Stimulated activated naive CD8-positive, alpha-beta T cell treated with anti-CD3 and anti-CD28 coated beads, Interleukin-15, Interleukin-2, amounts not matched to agents 100 U/mL and 50 U/mL, for 24 hours (primary cell): Measurements from ENCODE around the gene TOMM70.
A peak's percentile ranks its signal among the peaks of the same experiment; 100 is the strongest.
"Not testable (repeated sequence)": the region's sequence is repeated elsewhere in the genome, so short reads cannot be mapped to it uniquely, and the experiment has no call there.

Experiments
- ATAC-seq: fragments of 150-1000 bp; cut with Tn5 transposase; one replicate; pipeline ENCODE4 v1.10.0; 2021
- DNase-seq: peaks from one replicate; pipeline ENCODE4 v3.0.0; 2021

TOMM70 gene

DNA sequence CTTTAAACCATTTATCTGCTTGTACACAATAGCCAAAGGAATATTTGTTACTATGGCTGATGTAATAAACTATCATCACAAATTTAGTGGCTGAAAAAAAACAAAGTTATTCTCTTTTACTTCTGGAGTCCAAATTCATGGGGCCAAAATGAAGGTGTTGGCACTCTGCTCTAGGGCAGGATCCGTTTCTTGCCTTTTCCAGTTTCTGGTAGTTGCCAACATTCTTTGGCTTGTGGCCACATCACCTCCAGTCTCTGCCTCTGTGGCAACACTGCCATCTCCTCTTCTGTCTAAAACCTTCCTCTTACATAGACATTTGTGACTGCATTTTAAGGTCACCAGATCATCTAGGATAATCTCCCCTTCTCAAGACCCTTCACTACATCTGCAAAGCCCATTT lies 39.0 kb downstream of the TOMM70 start:
- ATAC-seq: no peak
- no peak for DNase-seq

DNA sequence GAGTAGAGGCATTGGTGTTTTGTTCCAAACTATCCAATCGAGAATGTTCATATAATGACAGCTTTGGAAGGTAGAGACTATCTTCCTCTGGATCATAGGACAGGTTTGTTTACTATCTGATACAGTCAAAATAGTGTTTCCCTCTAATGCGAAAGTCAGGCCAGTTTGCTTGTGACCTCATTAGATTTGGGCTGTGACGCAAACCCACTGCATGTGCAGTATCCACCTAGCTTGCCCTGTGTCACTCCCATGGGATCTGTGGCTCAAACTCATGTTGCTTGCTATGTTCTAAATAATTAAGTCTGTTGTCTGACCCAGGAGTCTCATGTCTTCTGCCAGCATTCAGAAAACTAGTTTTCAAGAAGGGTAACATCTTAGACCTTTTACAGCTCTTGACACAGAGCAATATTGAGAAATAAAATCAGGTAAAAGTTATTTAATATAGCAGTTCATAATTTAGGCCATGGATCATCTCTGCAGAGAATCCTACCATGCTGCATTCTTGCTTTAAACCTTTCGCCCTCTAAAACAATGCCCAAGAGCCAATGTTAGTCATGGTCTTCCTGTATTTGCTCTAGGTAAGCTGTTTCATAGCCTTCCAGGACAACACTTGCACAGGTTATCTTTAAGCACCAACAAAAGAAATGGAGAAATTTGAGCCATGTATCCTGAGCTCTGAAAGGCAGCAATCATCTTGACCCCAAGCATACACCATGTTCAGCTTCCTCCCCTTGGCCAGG lies 40.0 kb downstream of the TOMM70 start:
- ATAC-seq (no peak), DNase-seq (no peak)

DNA sequence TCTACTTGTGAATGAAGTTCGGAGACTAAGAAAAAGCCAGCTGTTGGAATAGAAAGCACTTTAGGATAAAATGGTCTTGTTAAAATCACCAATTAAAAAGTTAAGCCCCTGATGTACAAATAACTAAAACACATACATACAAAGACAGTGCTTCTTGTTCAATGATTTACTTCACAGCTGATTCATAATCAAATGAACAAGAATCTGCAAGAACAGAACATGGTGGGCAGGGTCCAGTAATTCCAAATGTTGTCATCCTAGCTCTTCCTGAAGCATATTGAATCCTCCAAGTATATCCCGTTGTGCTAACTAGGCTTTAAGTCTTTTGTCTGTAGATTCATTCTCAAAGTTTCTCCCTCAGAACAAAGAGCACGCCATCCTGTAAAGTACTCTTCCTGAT lies 41.9 kb downstream of the TOMM70 start:
- DNase-seq: no peak
- ATAC-seq: no peak

DNA sequence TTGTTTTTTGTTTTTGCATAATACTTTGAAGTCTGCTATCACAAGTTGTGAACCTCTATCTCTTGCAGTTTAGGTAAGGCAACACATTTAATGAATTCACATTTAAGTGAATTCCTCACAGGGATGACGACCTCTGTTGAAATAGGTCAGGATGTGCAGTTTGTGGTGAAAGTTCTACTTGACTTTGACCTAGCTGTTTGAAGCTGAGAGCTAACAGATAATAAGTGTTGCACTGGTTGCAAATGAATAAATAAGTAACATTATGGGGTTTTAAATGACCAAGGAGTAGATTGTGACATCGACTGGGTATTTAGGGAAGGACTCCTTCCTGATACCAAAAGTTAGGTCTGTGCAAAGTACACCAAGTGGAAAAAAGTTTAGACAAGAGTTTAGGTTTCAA lies 42.5 kb downstream of the TOMM70 start:
- DNase-seq (no peak), ATAC-seq (no peak)

DNA sequence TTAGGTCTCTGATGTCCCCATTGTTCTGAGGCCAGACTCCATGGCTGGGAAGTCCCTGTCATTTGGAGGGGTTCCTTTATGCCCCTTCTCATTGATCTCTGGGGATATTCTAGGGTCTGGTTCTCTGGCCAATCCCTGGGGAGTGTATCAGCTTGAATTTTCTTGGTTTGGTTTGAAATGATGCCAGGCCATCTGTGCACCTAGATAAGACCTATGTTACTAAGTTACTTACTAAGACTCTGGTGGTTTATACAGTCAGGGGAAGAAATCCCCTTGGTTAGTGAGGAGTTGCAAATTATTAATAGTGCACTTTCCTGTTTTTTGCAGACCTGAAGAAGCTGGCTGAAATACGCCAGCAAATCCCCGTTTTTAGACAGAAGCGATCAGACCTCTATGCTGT lies 46.0 kb downstream of the TOMM70 start:
- DNase-seq (no peak), ATAC-seq (no peak)

DNA sequence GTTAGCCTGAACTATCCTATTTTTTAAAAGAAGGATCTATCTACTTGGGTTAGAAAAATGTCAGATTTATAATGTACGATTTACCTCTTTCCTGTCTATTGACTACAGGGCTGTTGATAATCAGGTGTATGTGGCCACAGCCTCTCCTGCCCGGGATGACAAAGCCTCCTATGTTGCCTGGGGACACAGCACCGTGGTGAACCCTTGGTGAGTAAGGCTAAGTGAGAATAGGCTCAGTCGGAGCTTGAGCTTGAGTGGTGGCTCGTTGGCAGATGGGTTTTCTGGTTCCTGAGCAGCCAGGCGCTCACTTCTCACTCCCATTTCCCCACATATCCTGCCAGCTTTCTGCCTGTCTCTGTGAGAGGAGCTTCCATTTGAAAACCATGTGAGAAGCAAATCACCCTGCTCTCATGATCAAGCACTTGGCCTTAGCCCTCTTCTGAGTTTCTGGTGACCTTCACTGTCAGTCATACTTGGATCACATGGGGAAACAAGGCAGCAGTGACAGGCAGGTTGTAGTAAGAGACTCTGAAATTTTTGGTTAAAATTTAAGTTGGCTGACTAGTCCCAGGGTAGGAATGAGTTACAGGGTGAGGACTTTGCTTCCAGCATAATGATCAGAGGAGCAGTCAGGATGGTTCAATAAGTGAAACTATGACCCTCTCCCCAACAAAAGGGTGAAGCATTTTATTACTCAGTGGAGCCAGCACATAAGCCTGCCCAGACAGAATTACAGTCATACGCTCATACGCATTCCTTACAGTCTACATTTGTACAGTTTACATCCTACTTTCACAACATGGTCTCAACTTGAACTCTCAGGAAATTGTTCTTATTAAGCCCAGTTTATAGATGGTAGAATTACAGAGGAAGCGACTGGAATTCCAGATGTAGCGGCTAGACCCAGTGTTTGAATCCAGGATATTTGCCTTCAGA lies 48.3 kb downstream of the TOMM70 start:
- peak; percentile 23 for ATAC-seq
- DNase-seq: no peak

DNA sequence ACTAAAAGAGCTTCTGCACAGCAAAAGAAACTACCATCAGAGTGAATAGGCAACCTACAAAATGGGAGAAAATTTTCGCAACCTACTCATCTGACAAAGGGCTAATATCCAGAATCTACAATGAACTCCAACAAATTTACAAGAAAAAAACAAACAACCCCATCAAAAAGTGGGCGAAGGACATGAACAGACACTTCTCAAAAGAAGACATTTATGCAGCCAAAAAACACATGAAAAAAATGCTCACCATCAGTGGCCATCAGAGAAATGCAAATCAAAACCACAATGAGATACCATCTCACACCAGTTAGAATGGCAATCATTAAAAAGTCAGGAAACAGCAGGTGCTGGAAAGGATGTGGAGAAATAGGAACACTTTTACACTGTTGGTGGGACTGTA lies 49.1 kb downstream of the TOMM70 start:
- not testable (repeated sequence) for ATAC-seq

DNA sequence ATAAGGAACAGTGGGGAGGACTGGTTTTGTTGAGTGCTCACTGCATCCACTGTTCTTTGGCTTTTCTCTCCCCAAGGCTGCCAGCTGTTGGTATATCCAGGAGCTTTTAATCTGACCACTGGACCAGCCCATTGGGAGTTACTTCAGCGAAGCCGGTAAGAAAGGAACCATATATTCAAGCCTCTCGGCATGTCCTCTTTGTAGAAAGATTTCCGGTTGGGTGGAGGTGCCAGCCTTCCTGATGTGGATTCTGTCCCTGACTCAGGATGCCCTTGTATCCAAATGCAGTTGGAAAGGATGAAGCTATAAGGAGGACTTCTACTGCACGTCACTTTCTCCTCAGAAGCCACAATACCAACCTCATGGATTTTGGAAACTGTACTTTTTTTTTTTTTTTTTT lies 52.2 kb downstream of the TOMM70 start:
- no peak for ATAC-seq
- no peak for DNase-seq

More for the DNA sequence above, 49.1 kb downstream of the TOMM70 start:
- DNase-seq: not testable (repeated sequence)

DNA sequence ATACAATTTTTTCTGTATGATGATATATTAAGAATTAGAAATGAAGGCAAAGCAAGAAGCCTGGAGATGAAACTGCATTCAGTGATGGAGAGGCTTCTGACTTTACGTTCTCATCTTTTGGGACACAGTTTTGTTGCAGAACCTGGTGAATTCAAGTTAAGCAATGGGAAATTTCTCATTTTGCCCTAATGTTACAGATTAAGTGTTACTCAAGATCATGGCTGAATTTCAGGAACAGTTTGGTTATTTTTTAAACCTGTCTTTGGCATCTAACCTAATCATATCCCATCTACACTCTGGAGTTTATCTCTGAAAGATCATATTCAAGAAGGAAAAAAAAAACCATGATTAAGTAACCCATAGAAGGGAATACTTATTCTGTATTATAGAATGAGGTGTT lies 60.4 kb downstream of the TOMM70 start:
- ATAC-seq (no peak), DNase-seq (no peak)

DNA sequence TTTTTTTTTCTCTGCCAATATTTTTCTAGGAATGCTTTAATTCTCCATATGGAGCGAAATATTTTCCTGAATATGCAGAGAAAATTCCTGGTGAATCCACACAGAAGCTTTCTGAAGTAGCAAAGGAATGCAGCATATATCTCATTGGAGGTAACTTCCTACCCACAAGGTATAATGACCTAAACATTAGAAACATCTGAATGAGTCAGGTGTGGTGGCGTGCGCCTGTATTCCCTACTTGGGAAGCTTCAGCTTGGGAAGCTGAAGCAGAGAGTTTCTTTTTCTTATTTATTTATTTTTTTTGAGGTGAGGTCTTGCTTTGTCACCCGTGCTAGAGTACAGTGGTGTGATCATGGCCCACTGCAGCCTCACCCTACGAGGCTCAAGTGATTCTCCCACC lies 61.1 kb downstream of the TOMM70 start:
- DNase-seq (no peak), ATAC-seq (no peak)

DNA sequence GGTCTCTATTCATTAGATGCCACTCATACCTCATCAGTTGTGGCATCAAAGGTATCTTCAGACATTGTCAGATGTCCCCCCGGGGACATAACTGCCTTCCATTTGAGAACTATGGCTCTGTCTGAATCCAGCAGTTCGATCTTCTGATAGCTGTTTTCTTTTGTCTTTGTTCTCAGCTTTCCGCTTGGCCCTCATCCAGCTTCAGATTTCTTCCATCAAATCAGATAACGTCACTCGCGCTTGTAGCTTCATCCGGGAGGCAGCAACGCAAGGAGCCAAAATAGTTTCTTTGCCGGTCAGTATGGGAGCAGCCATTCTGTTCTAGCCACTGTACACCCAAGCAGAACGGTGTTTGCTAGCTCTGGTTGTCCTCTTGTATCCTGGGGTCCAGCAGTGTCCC lies 62.0 kb downstream of the TOMM70 start:
- DNase-seq (no peak), ATAC-seq (no peak)

DNA sequence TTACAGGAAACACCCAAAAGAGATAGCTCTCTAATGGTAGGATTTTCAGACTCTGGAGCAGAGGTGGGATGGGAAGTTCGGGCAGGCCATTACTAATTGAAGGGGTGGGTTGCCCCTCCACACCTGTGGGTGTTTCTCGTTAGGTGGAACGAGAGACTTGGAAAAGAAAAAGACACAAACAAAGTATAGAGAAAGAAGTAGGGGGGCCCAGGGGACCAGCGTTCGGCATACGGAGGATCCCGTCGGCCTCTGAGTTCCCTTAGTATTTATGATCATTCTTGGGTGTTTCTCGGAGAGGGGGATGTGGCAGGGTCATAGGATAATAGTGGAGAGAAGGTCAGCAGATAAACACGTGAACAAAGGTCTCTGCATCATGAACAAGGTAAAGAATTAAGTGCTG lies 64.7 kb downstream of the TOMM70 start:
- not testable (repeated sequence) for DNase-seq, ATAC-seq

DNA sequence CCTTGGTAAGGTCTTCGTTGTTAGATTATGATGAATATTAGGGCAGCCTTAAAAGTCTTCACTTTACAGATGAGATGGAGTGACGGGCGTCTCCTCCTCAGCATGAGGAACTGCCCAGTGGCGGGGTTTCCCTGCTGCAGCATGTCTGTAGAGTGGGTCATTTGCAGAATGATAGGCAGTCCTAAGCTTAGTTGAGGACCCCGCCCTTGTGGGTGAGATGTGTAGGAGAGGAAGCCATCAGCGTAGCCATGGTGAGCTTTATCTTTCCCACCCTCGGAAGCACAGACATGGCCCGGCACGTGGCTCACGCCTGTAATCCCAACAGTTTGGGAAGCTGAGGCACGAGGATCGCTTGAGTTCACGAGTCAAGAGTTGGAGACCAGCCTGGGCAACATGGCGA lies 65.5 kb downstream of the TOMM70 start:
- ATAC-seq (no peak), DNase-seq (peak; percentile 40)

DNA sequence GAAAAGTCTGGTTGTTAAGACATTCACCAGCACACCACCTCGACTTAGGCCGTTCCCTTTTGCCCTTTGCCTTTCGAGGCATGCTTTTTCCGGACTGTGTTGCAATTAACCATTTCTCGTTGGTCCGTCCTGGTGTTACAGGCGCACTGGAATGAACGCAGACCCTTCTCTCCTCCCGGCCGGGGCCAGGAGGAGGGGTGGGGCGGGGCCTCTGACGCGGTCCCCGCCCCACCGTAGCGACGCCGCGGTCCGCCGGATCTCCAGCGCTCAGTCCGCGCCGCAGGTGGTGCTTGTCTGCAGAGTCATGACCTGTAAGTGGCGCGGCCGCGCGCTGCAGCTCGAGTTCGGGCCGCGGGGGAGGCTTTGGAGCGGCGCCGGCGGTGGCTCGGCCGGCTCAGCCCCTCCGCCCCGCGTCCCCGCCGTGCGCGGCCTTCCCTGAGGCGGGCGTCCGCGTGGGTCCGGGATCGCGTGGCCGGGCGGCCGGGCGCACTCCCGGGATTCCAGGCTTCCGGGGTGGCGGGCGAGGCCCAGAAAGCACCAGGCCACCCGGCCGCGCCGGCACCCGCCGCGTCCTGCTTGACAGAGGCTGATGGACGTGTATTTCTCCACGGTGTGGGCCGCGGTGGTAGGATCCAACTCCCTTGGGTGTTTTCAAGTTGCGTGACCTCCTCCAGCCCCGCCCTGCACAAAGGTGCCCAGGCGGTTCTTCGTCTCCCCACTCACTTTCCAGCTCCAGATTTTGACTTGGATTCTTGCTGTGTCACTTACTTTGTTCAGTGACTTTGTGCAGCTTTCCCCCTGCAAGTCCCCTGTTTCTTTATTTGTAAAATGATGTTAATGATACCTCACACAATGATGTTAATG lies 66.2 kb downstream of the TOMM70 start, which contains the start of gene NIT2:
NIT2 (plus strand) TSS at position 270 of the 864 bp plus-strand sequence; CDS start at position 305, 35 bp downstream.
- peak; percentile 98 for ATAC-seq
- DNase-seq: peak; percentile 84

DNA sequence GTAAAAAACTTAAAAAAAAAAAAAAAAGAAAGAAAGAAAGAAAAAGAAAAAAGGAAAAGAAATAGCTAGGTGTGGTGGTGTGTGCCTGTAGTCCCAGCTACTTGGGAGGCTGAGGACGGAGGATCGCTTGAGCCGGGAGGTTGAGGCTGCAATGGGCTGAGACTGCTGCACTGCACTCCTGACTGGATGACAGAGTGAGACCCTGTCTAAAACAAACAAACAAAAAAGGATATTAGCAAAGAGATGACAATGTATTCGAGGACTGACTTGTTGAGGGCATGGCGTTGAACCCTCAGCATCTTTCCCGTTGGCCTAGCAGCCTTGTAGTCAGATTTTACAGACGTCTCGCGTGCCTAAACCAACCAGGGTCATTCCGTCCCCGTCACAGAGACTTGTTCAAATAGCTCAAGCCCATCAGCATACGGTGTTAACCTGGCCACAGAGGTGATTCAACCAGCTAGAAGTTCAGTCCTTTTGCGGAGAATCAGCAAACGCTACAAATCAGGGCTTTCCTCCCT lies 66.9 kb downstream of the TOMM70 start:
- ATAC-seq (peak; percentile 15), DNase-seq (no peak)

DNA sequence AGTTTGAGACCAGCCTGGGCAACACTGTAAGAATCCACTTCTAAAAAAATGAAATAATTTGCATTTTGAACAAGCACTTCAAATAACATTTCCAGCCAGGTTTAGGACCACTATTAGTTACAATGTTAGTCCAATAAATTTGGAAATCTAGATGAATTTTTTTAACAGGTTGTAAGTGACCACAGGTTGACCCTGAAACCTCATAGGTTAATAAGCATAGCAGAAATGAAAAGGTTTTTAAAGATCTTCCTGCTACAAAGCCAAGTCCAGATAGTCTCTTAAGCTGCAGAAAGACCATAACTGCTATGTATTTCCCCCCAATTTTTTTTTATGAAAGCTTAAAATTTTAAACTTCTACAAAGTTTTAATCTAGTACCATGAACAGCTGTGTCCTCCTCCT lies 67.8 kb downstream of the TOMM70 start:
- ATAC-seq: no peak

DNA sequence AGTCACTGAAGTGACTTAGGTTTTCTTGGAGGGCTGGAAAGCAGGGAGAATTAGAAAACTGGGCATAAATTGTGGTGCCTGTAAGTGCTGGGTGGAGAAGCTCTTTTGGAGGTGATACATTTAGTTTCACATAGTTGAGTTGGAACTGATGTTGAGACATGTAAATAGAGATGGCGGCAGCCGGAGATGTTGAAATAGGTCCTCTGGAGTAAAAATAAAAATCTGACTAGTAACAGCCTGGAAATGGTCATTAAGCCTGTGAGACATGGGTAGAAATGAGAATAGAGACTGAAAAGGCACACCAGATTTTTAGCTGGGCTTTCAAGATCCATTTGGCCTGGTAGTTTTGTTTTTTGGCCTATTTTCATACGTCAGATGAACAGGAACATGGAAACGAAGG lies 69.2 kb downstream of the TOMM70 start:
- DNase-seq (no peak), ATAC-seq (no peak)

More for the DNA sequence above, 67.8 kb downstream of the TOMM70 start:
- no peak for DNase-seq

DNA sequence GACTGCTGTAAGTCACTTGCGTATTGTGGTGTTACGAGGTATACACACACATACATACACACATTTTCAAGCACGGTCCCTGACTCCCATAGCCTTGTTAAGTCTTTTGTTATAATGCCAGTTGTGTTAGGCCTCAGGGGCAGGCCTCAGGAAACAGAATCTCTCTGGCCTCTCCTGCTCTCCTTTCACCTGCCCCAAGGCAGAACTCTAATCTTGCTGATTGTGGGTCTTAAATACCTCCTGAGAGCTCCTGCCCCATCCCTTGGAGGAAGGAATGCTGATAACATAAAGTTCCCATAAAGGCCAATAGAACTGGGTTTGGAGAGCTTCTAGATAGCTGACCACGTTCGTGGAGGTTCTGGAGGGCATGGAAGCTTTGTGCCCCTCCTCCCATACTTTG lies 70.2 kb downstream of the TOMM70 start:
- DNase-seq (no peak), ATAC-seq (no peak)

DNA sequence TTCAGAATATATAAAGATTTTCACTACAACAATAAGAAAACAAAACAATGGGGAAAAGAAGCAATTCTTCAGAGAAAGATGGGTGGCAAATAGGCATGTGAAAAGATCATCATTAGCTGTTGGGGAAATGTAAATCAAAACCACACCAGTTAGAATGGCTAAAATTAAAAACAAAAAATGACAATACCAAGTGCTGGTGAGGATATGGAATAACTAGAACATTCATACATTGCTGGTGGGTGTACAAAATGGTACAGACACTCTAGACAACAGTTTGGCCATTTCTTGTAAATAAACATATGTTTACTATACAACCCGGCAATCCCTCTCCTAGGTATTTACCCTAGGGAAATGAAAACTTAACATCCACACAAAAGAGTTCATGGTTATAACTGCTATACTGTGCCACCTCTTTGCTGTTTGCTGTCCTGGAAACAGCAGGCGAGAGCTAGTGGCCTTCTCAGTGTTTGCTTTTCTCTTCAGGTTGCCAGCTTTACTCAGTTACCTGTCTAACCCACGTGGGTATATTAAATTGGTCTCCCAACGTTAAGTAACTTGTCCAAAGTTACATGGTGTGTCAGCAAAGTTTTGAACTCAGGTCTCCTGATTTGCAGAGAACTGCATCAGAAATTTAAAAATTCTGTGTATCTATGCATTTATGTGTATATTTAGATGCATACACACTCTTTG lies 70.9 kb downstream of the TOMM70 start:
- DNase-seq (no peak), ATAC-seq (no peak)

DNA sequence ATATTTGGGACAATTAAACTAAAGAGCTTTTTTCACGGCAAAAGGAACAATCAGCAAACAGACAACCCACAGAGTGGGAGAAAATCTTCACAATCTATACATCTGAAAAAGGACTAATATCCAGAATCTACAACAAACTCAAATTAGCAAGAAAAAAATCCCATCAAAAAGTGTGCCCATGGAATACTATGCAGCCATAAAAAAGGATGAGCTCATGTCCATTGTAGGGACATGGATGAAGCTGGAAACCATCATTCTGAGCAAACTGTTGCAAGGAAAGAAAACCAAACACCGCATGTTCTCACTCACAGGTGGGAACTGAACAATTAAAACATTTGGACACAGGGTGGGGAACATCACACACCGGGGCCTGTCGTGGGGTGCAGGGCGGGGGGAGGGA lies 73.5 kb downstream of the TOMM70 start:
- not testable (repeated sequence) for DNase-seq, ATAC-seq

DNA sequence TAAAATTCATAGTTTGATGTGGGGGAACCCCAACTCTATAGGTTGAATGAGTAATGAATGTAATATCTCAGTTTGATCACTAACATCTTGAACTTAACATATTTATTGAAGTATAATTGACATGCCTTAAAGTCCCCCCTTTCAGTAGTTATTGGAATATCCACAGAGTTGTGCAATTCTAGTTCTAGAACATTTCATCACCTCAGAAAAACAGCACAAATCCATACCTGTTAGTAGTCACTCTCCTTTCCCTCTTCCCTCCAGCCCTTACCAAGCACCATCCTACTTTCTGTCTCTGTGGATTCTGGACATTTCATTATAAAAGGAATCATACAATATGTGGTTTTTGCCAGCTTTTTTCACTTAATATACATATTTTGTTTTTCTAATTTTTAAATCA lies 75.1 kb downstream of the TOMM70 start:
- DNase-seq (no peak), ATAC-seq (no peak)
